HCT116 (cell line): ENCODE measurements around the gene OR11H6. TPM values are rescaled to one million over a fixed set of nuclear protein-coding genes. Genes with fewer than 3 reads are reported as not detected.

Experiments used
- ATAC-seq: fragments of 200-7000 bp; cut with Tn5 transposase; 2 replicates; pipeline ENCODE4 v1.9.1; 2020; ENCODE audit warnings: mild to moderate bottlenecking, moderate library complexity
- BruUV-seq: library from RNA; stranded (reverse); fragments of 400-500 nt; replicated peaks from 2 replicates; lab custom pipeline; 2021; lab: Mats Ljungman, UMichigan
- CTCF ChIA-PET: fragments of 300-600 bp; sonication (Branson Sonifier 250); formaldehyde crosslinking; loops from one replicate; lab custom pipeline; 2021; ENCODE audit warnings: antibody characterized with exemption; lab: Charles Lee
- POLR2A ChIA-PET: fragments of 300-600, 350-600 bp; sonication (Branson Sonifier 250); formaldehyde crosslinking; loops from one replicate; lab custom pipeline; 2021; ENCODE audit warnings: antibody characterized with exemption; lab: Charles Lee
- RAD21 ChIA-PET, 2 experiments: fragments of 300-600 bp; sonication (Branson Sonifier 250); formaldehyde crosslinking; loops; one replicate each; lab custom pipeline; 2023; ENCODE audit warnings: low total read pairs in 2 of 2; ENCODE audit not compliant: uncharacterized antibody in 2 of 2, unreplicated experiment in 2 of 2, low non-redundant PET in 1 of 2; lab: Charles Lee
- DNase-seq: peaks from one replicate; pipeline ENCODE4 v3.0.0-alpha.2; 2010; ENCODE audit warnings: low read depth, low spot score
- H2AFZ ChIP-seq: fragments of 200-600 bp; shearing (Covaris generic), sonication (generic); 2 replicates; pipeline ENCODE4 v1.6.1; 2017; ENCODE audit warnings: low read depth, mixed run types, mixed read lengths, antibody characterized with exemption, low read length; ENCODE audit not compliant: poor library complexity, severe bottlenecking
- H3K27ac ChIP-seq: 2 replicates; pipeline ENCODE4 v1.5.1; 2012; ENCODE audit warnings: low read depth, low read length
- H3K27me3 ChIP-seq: fragments of 200-600 bp; sonication (generic); 2 replicates; pipeline ENCODE4 v1.6.1; 2016; ENCODE audit warnings: mixed run types, low read length, mixed read lengths; ENCODE audit not compliant: insufficient read depth
- H3K36me3 ChIP-seq, 2 experiments: fragments of 200-500 bp in 1 of 2; fragments of 200-600 bp in 1 of 2; sonication (Bioruptor generic) in 1 of 2; sonication (generic) in 1 of 2; 2 replicates each; pipeline versions ENCODE4 v1.5.1 to v1.6.1; 2014 to 2016; ENCODE audit warnings: low read length in 2 of 2, inconsistent platforms in 1 of 2, mixed read lengths in 1 of 2, mixed run types in 1 of 2; ENCODE audit not compliant: insufficient read depth in 2 of 2, control insufficient read depth in 1 of 2
- H3K4me1 ChIP-seq, 2 experiments: fragments of 200-600 bp in 1 of 2; sonication (generic) in 1 of 2; 2 replicates each; pipeline versions ENCODE4 v1.5.1 to v1.6.1; 2012 to 2017; ENCODE audit warnings: low read length in 2 of 2, inconsistent platforms in 1 of 2, mild to moderate bottlenecking in 1 of 2, mixed read lengths in 1 of 2, mixed run types in 1 of 2, moderate library complexity in 1 of 2; ENCODE audit not compliant: insufficient read depth in 2 of 2, control insufficient read depth in 1 of 2
- H3K4me2 ChIP-seq: fragments of 200-600 bp; sonication (generic); 2 replicates; pipeline ENCODE4 v1.6.1; 2017; ENCODE audit warnings: mixed run types, low read length, mixed read lengths
- H3K4me3 ChIP-seq, 2 experiments: fragments of 200-600 bp in 1 of 2; sonication (generic) in 1 of 2; replicated peaks in 1 of 2; 2 replicates each; pipeline ENCODE4 v1.5.1; 2011 to 2016; ENCODE audit warnings: low read length in 2 of 2, control low read depth in 1 of 2, low read depth in 1 of 2, mild to moderate bottlenecking in 1 of 2, mixed read lengths in 1 of 2, mixed run types in 1 of 2
- H3K79me2 ChIP-seq: fragments of 200-600 bp; sonication (generic); 2 replicates; pipeline ENCODE4 v1.6.1; 2017; ENCODE audit warnings: mild to moderate bottlenecking, mixed run types, low read length, moderate library complexity, mixed read lengths; ENCODE audit not compliant: insufficient read depth
- H3K9ac ChIP-seq: fragments of 200-600 bp; sonication (generic); 2 replicates; pipeline ENCODE4 v1.6.1; 2016; ENCODE audit warnings: low read length, mixed read lengths
- H3K9me2 ChIP-seq: fragments of 200-600 bp; sonication (generic), shearing (Covaris generic); 2 replicates; pipeline ENCODE4 v1.6.1; 2017; ENCODE audit warnings: mixed run types, mild to moderate bottlenecking, moderate library complexity; ENCODE audit not compliant: insufficient read depth
- H3K9me3 ChIP-seq, 2 experiments: fragments of 200-500 bp in 1 of 2; fragments of 200-600 bp in 1 of 2; sonication (Bioruptor generic) in 1 of 2; sonication (generic) in 1 of 2; 2 replicates each; pipeline ENCODE4 v1.6.1; 2014 to 2017; ENCODE audit warnings: low read length in 2 of 2, mixed read lengths in 2 of 2, inconsistent platforms in 1 of 2, low read depth in 1 of 2, mild to moderate bottlenecking in 1 of 2, mixed run types in 1 of 2, moderate library complexity in 1 of 2; ENCODE audit not compliant: control insufficient read depth in 1 of 2, insufficient read depth in 1 of 2
- H4K20me1 ChIP-seq: fragments of 200-600 bp; sonication (generic), shearing (Covaris generic); 2 replicates; pipeline ENCODE4 v1.6.1; 2017; ENCODE audit warnings: mixed run types, mild to moderate bottlenecking, moderate library complexity; ENCODE audit not compliant: insufficient read depth
- CBX3 ChIP-seq: IDR thresholded peaks from 2 replicates; pipeline ENCODE4 v1.6.1; 2012; ENCODE audit warnings: low read depth
- CEBPB ChIP-seq: IDR thresholded peaks from 2 replicates; pipeline ENCODE4 v1.6.1; 2012; ENCODE audit warnings: low read depth
- CTCF ChIP-seq, 3 experiments: fragments of 200-600 bp in 1 of 3; sonication (generic) in 1 of 3; IDR thresholded peaks in 2 of 3; conservative IDR thresholded peaks in 1 of 3; 2 replicates each; pipeline ENCODE4 v1.5.1; 2012 to 2017; ENCODE audit warnings: low read depth in 2 of 3, low read length in 2 of 3, antibody characterized with exemption in 1 of 3, borderline replicate concordance in 1 of 3, control low read depth in 1 of 3, mild to moderate bottlenecking in 1 of 3, mixed read lengths in 1 of 3, mixed run types in 1 of 3, moderate library complexity in 1 of 3; ENCODE audit not compliant: insufficient read depth in 1 of 3
- ELF1 ChIP-seq: IDR thresholded peaks from 2 replicates; pipeline ENCODE4 v1.6.1; 2012; ENCODE audit warnings: low read depth, borderline replicate concordance
- EZH2 ChIP-seq: fragments of 200-600 bp; sonication (generic); IDR thresholded peaks from 2 replicates; pipeline ENCODE4 v1.6.1; 2017; ENCODE audit warnings: antibody characterized with exemption, mixed run types
- EZH2phosphoT487 ChIP-seq: fragments of 200-600 bp; IDR thresholded peaks from 2 replicates; pipeline ENCODE4 v1.6.1; 2018; ENCODE audit warnings: antibody characterized with exemption, borderline replicate concordance
- FOSL1 ChIP-seq: IDR thresholded peaks from 2 replicates; pipeline ENCODE4 v1.6.1; 2012; ENCODE audit warnings: low read depth
- JUND ChIP-seq: IDR thresholded peaks from 2 replicates; pipeline ENCODE4 v1.6.1; 2012
- POLR2A ChIP-seq: IDR thresholded peaks from 2 replicates; pipeline ENCODE4 v1.7.0; 2011; ENCODE audit warnings: borderline replicate concordance; ENCODE audit not compliant: insufficient read depth, insufficient read length; ENCODE audit errors: extremely low read depth
- POLR2AphosphoS5 ChIP-seq: IDR thresholded peaks from 2 replicates; pipeline ENCODE4 v1.6.1; 2011; ENCODE audit warnings: mild to moderate bottlenecking, low read depth, low read length, moderate library complexity
- RAD21 ChIP-seq: IDR thresholded peaks from 2 replicates; pipeline ENCODE4 v1.6.1; 2012; ENCODE audit warnings: low read depth, mild to moderate bottlenecking
- SIN3A ChIP-seq: IDR thresholded peaks from 2 replicates; pipeline ENCODE4 v1.6.1; 2012; ENCODE audit warnings: low read depth
- SRF ChIP-seq: IDR thresholded peaks from 2 replicates; pipeline ENCODE4 v1.6.1; 2012; ENCODE audit warnings: low read depth
- TCF7L2 ChIP-seq: IDR thresholded peaks from 2 replicates; pipeline ENCODE4 v1.7.0; 2011; ENCODE audit warnings: borderline replicate concordance, inconsistent platforms; ENCODE audit not compliant: insufficient read depth, insufficient read length; ENCODE audit errors: extremely low read depth
- YY1 ChIP-seq: IDR thresholded peaks from 2 replicates; pipeline ENCODE4 v1.6.1; 2011; ENCODE audit warnings: low read length, low read depth, moderate library complexity, mild to moderate bottlenecking; ENCODE audit not compliant: insufficient replicate concordance; ENCODE audit errors: extremely low read depth
- ZNF274 ChIP-seq: fragments of 200-500 bp; sonication (Bioruptor generic); IDR thresholded peaks from 2 replicates; pipeline ENCODE4 v1.6.1; 2014; ENCODE audit warnings: mild to moderate bottlenecking, low read depth, low read length, inconsistent platforms
- intact Hi-C: fragments of 100-400 bp; cut with micrococcal nuclease; formaldehyde crosslinking; loops from 2 replicates; pipeline ENCODE4 v1.10.0; 2022
- total RNA-seq: library from RNA; stranded (reverse); gene quantifications from one replicate; pipeline ENCODE4 v1.2.1, GENCODE V29; 2021; ENCODE audit not compliant: unreplicated experiment
- TF ChIP-seq, protein P1 (sequence below): IDR thresholded peaks from 2 replicates; pipeline ENCODE4 v1.6.1; 2012
- TF ChIP-seq, protein P2 (sequence below): IDR thresholded peaks from 2 replicates; pipeline ENCODE4 v1.6.1; 2011; ENCODE audit warnings: mild to moderate bottlenecking, low read length, moderate library complexity; ENCODE audit not compliant: insufficient replicate concordance; ENCODE audit errors: extremely low read depth

OR11H6 gene
- total RNA-seq, 1 experiment from 2014 or later = not detected

GRCh38 chr14:20179880-20180279 is 43.6 kb upstream of the OR11H6 start:
- DNase-seq (no peak), ATAC-seq (no peak)
- Histone ChIP-seq H3K79me2 (no peaks in the 10 kb centered on the region), H3K9ac (no peak overlapping the region), H2AFZ (no peak overlapping the region), H4K20me1 (no peaks in the 10 kb centered on the region; the same call in 1 of the 2 replicates), H3K27ac (no peak overlapping the region), H3K9me2 (no peaks in the 10 kb centered on the region), H3K9me3 (no peaks in the 10 kb centered on the region), H3K4me3 (no peak overlapping the region), H3K36me3 (no peaks in the 10 kb centered on the region), H3K4me2 (no peak overlapping the region), H3K27me3 (no peaks in the 10 kb centered on the region), H3K4me1 (no peaks in the 10 kb centered on the region)
- ChIA-PET RAD21 (no interaction called here), CTCF (no interaction called here), POLR2A (no interaction called here)
- TF ChIP-seq POLR2A = no peak
- TF ChIP-seq SRF = no peak
- TF ChIP-seq POLR2AphosphoS5 = no peak
- no peak for TF ChIP-seq ZNF274
- no peak for TF ChIP-seq FOSL1
- no peak for TF ChIP-seq SIN3A
- TF ChIP-seq YY1 = no peak
- TF ChIP-seq RAD21 = no peak
- no peak for TF ChIP-seq CEBPB
- no peak for TF ChIP-seq CBX3
- TF ChIP-seq, protein P1, sequence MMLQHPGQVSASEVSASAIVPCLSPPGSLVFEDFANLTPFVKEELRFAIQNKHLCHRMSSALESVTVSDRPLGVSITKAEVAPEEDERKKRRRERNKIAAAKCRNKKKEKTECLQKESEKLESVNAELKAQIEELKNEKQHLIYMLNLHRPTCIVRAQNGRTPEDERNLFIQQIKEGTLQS = no peak
- no TSS peak for BruUV-seq
- intact Hi-C loops = no loop called here

DNA sequence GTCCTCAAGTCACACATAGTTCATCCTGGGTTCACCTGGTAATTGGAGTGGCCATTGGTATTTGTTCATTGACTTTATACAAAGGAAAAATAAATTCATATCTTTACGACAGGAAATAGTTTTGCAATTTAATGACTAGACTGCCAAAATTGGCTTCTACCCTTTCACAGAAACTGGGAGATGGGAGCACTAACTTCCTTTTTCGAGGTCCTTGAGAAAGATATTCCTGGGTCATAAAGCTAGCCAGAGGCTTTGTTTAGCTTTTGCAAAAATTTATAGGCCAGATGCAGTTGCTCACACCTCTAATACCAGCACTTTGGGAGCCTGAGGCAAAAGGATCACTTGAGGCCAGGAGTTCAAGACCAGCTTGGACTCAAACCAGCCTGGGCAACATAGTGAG is 43.0 kb upstream of the OR11H6 start:
- ChIA-PET RAD21 (no interaction called here), POLR2A (no interaction called here), CTCF (no interaction called here)
- no peaks in the 10 kb centered on the region for H3K9me2 ChIP-seq
- H3K36me3 ChIP-seq = no peaks in the 10 kb centered on the region
- no TSS peak for BruUV-seq
- ATAC-seq (no peak), DNase-seq (no peak)
- H3K79me2 ChIP-seq = no peaks in the 10 kb centered on the region
- H4K20me1 ChIP-seq = no peaks in the 10 kb centered on the region
- no peaks in the 10 kb centered on the region for H3K4me1 ChIP-seq
- H3K27ac ChIP-seq = no peak overlapping the region
- H3K27me3 ChIP-seq = no peaks in the 10 kb centered on the region
- H3K9ac ChIP-seq = no peak overlapping the region
- H2AFZ ChIP-seq = no peak overlapping the region
- H3K4me3 ChIP-seq = no peak overlapping the region
- H3K4me2 ChIP-seq = no peak overlapping the region
- intact Hi-C loops = no loop called here
- no peaks in the 10 kb centered on the region for H3K9me3 ChIP-seq
- TF ChIP-seq TCF7L2 (no peak), CTCF (IDR thresholded peaks at IDR 0.05 in 2 of 3, conservative IDR thresholded peaks at IDR 0.05 in 1 of 3; ENCODE audit: borderline replicate concordance in 1 of 3, insufficient read depth in 1 of 3, low read depth in 2 of 3, low read length in 2 of 3) (no peak), JUND (no peak), ELF1 (no peak), EZH2phosphoT487 (no peak), POLR2A (no peak), SRF (no peak), SIN3A (no peak), EZH2 (no peak), CEBPB (no peak), FOSL1 (no peak)
- TF ChIP-seq, protein P2, sequence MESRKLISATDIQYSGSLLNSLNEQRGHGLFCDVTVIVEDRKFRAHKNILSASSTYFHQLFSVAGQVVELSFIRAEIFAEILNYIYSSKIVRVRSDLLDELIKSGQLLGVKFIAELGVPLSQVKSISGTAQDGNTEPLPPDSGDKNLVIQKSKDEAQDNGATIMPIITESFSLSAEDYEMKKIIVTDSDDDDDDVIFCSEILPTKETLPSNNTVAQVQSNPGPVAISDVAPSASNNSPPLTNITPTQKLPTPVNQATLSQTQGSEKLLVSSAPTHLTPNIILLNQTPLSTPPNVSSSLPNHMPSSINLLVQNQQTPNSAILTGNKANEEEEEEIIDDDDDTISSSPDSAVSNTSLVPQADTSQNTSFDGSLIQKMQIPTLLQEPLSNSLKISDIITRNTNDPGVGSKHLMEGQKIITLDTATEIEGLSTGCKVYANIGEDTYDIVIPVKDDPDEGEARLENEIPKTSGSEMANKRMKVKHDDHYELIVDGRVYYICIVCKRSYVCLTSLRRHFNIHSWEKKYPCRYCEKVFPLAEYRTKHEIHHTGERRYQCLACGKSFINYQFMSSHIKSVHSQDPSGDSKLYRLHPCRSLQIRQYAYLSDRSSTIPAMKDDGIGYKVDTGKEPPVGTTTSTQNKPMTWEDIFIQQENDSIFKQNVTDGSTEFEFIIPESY = no peak
